HG03039 (cell line): Measurements from ENCODE around the gene HEXIM2.

ENCODE experiments used
- ATAC-seq: cut with Tn5 transposase; IDR thresholded peaks from one replicate; pipeline ENCODE4 v1.9.1; 2021; ENCODE audit warnings: mild to moderate bottlenecking, moderate library complexity; ENCODE audit not compliant: unreplicated experiment

The HEXIM2 gene

DNA sequence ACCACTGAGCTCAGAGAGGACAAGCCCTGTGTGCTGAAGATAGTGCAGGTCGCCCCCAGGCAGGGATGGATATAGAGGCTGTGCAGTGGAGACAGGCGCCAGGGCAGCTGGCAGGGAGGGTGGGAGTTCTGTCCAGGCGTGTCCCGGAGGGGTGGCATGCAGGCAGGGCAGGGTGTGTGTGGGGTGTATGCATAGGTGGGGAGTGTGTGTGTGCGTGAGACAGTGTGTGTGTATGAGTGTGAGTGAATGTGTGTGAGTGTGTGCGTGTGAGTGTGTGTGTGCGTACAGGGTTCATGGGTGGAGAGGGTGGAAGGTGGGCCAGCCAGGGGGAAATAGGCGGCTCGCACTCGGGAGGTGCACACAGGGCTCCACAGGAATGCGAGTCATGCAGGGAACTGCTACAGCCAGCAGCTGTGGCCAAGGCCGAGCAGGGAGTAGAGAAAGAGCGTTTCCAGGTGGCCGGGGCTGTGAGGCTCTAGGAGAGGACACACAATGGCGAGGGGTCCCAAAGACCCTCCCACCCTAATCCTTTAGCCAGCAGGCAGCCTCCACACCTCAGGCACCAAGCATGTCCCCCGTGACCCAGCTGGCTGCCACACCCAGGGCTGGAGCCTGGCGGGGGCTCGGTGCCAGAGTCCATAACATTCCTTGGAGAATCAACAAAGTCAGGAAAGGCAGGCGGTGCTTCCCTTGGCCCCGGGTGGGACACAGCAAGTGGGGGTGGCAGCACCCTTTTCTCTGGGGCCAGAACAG, 34.0 kb upstream of the HEXIM2 start:
- ATAC-seq, result no peak

DNA sequence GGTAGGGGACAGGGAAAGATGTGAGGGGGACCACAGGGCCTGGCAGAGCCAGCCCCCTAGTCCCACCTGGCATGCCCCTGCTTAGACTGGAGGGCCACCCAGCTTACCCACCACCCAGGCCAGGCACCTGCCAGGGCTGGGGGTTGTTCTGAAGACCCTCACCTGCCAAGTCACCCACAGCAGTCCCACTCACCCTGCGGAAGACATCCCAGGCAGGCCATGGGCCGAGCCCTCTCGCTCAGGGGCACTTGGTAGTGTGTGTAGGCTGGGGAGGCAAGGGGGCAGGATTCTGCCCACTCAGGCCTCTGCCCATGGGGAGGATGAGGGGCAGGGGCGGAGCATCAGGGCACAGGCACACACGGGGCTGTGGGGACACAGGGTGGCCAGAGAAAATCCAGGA, 33.3 kb upstream of the HEXIM2 start:
- no peak for ATAC-seq

DNA sequence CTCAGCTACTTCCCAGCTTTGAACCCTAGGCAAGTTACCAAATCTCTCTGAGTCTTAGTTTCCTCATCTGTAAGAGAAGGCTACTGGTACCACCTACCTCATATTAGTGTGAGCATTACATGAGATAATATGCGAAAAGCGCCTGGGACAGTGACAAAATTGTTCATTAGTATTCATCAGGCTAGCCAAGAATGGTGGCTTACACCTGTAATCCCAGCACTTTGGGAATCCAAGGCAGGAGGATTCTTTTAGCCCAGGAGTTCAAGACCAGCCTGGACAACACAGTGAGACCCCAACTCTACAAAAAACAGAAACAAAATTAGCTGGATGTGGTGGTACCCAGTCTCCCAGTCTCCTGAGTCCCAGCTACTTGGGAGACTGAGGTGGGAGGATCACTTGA, 32.7 kb upstream of the HEXIM2 start:
- no peak for ATAC-seq

DNA sequence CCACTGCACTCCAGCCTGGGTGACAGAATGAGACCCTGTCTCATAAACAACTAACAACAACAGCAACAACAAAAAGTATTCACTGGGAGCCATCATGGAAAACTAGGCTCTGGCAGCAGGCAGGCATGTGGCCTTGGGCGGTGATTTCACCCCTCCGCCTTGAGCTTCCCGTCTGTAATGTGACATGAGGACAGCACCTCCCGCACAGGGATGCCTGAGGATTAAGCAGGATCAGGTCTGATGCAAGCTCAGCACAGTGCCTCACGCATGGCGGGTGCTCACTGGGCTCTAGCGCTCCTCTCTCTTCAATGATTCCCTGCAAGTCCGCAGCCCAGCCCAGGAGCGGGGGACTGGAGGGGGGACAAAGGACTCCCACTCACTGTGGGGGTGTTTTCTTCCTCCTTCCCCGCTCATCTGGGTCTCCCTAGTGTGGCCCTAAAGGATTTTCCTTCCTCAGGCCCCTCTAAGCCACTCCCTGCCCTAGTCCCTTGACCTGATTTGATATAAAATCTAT, 32.2 kb upstream of the HEXIM2 start:
- ATAC-seq, result no peak

- no peak for ATAC-seq
Measured at GRCh38 chr17:45129940-45130680, 31.6 kb upstream of the HEXIM2 start.

DNA sequence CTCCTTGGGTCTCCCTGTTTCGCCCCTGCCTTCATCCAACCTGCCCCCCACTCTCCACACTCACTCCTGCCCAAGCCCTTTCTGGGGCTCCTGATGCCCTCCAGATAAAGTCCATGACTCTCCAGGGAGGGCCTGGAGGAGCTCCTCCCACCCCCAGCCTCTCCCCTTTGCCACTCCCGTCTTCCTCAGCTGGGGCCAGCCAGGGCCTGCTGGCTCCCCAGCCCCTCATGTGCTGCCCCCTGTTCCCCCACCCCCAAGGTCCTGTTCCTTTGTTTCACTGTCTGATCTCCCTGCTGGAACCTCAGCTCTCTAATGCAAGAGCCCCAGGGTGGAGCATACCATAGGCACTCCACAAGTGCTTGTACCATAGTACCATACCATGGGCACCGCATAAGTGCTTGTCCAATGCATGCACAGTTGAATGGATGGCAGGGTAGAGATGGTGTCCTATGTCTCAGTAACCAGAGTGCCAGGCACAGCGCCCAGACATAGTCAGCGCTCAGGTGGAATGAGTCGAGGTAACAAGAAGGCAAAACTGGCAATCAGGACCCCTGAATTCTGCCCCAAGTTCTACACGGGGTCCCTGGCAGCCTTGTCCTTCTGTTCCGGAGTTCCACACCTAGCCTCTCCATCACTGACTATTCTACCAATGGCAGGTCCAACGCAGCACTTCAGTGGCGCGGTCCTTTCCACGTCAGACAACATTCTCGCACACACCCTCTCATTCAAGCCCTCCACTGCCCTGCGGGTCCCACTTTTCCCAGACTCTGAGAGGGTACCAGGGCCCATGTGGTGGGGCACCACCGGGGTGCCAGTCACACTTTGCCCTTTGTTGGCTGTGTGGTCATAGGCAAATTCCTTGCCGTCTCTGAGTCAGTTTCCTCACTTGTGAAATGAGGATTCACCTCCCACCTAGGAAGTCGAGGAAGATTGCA, 30.7 kb upstream of the HEXIM2 start:
- ATAC-seq, result no peak

DNA sequence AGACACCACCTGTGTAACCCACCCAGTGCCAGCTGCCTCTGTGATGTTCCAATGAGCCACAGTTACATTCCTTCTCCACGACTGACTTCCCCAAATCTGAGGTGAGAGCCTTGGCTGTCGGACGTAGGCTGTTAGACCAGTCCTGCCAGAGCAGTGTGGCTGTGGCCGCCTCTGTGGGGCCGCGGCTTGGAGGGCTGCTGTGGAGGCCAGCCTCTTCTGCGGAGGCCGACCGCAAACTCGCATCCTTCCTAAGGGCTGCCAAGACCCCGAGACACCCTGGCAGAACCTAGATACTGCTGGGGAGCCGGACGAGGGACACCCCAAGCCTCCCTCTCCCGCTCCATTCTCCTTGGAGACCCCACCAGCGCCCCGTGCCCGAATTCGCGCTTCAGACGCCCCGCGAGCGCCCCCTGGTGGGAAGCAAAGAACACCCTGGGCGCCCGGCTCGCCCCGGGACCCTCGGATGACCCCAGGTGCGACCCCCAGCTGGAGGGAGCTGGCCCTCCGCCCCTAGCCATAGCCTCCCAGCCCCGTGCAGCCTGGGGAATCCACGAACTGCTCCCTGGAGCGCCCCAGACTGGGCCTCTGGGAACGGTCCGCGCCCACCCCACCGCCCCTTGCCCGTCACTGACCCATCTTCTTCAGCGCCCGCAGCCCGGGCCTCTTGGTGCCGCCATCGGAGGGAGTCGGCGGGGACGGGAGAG, 29.9 kb upstream of the HEXIM2 start:
- ATAC-seq, result no peak

DNA sequence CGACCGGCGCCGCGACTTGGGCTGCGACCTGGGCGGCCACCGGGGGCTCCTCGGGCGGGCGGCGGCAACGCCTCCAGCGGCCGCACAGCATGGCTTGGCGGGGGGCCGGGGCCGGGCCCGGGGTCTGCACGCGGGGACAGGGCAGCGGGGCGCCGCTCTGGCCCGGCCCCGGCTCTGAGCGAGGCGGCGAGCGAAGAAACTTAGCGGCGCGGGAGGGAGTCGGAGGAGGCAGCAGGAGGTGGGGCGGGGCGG, 29.4 kb upstream of the HEXIM2 start, which contains the start of gene PLCD3:
PLCD3 (minus strand) TSS at position 196 of the 252 bp plus-strand sequence; CDS start at position 91, 105 bp downstream.
- no peak for ATAC-seq

GRCh38 chr17:45132572-45133463, 28.9 kb upstream of the HEXIM2 start:
- no peak for ATAC-seq

- peak; percentile 61 for ATAC-seq
Measured at GRCh38 chr17:45135192-45135977, 26.3 kb upstream of the HEXIM2 start, which contains the start of gene ACBD4. Gene ACBD4, plus strand, starts transcription at chr17:45135687. Its CDS starts 458 bp downstream, at chr17:45136145.

DNA sequence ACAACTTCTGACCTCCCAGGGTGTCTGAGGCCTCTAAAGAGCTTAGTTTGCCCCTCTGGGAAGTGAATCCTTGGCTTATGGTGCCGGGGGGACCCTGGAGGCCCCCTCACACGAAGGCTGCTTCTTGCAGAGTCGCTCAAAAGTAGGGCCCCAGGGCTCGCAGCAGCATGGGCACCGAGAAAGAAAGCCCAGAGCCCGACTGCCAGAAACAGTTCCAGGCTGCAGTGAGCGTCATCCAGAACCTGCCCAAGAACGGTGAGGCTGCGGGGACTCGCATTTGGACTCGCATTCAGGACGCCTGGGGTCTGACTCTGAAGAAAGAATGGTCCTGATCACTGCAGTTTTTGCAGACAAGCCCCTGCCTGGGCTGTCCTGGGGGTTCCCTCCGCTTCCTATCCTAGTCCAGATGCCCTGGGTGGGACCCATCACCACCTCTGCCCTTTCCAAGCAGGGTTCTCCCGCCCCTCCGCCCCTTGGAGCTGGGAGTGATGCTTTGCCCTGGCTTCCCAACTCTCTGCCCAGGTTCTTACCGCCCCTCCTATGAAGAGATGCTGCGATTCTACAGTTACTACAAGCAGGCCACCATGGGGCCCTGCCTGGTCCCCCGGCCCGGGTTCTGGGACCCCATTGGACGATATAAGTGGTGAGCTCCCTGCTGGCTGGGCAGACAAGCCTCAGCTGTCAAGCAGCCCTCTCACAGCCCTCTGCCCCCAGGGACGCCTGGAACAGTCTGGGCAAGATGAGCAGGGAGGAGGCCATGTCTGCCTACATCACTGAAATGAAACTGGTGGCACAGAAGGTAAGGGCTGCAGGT, 25.5 kb upstream of the HEXIM2 start:
- ATAC-seq, result no peak

DNA sequence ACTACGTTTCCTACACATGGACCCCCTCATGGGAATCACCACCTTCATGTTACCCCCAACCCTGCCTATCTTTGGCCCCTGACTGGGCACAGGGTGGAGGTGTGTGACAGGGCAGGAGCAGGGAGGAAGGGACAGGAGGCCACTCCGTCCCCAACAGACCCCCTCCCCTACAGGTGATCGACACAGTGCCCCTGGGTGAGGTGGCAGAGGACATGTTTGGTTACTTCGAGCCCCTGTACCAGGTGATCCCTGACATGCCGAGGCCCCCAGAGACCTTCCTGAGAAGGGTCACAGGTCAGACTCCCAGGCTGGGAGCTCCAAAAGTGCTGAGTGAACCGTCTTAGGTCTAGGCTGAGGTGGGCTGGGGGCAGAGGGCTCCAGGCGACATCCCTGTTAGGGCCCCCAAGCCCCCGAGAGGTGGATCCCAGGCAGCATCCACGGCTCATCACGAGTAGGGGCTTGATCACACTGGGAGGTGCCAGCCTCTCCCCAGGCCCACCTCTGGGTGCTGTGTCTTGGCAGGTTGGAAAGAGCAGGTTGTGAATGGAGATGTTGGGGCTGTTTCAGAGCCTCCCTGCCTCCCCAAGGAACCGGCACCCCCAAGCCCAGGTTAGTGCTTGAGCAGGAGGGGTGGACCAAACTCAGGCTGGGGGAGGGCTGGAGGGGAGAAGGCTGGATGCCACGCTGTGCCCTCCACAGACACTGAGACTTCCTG, 24.7 kb upstream of the HEXIM2 start:
- no peak for ATAC-seq

DNA sequence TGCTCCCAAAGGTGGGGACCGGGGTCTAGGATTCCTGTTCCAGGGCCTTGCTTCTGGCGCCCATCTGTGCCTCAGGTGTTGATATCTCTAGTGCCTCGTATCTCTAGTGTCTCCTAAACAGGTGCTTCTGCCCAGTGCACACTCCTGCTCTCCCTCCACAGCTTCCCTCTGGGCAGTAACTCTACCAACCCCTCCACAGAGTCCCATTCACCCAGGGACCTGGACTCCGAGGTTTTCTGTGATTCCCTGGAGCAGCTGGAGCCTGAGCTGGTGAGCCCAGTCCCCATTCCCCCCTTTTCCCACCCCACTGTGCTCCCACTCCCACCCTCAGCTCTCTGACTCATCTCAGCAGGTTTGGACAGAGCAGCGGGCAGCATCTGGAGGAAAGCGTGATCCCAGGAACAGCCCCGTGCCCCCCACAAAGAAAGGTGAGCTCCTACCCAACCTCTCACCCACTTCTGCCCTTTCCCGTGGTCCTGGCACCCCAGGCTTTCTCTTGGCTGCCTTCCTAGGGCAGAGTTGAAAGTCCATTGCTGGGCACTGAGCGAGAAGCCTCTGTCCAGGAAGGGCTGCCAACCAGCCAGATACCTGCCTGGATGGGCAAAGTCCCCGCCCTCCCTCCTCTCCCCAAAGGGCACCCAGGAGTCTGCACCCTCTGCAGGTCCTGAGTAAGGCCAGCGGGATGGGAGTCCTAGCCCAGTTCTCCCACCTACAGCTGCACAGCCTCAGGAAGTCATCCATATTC, 23.9 kb upstream of the HEXIM2 start:
- no peak for ATAC-seq

- no peak for ATAC-seq
Measured at GRCh38 chr17:45138911-45139532, 22.7 kb upstream of the HEXIM2 start.

DNA sequence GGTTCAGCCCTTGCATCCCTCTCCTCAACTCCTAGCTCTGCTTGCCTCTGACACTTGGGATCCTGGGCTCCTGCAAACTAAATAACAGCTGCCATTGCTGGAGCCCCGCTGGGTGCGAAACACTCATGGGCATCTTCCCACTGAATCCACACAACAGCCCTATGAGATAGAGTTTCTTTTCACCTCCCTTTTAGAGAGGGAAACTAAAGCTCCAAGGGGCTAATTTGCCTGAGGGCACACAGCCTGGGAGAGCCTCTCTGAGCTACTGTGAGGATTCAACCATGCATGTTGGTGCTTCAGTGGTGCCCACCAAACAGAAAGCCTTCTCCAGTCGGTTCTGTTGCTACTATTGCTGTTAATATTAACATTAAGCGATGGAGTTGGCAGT, 22.1 kb upstream of the HEXIM2 start:
- ATAC-seq, result no peak

DNA sequence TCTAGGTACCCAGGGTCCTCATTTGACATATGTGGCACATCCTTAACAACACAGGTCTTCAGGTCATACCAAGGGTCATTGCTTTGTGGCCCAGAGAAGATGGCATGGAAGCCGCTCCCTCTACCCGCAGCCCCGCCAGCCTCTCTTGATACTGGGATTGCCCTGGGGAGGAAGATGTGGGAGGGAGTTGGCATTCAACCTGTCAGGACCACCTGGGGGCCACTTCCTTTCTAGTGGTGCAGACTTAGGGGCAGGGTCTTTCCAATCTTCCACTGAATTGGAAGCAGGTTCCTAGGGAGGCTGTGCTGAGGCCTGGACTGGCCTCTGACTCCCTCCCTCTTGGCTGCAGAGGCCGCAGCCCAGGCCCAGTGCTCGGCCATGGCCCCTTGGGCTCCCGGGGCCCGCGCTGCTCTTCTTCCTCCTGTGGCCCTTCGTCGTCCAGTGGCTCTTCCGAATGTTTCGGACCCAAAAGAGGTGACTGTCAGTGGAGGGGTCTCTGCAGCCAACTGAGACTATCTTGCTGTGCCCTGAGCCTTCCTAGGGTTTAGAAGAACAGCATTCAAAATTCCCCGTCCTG, 18.5 kb upstream of the HEXIM2 start:
- ATAC-seq, result no peak
